BJ (cell line): ENCODE measurements around the gene MAMLD1. TPM values are rescaled to one million over a fixed set of nuclear protein-coding genes. Genes with fewer than 3 reads are reported as not detected.
A peak's percentile ranks its signal among the peaks of the same experiment; 100 is the strongest.

ENCODE experiments used
- CTCF ChIA-PET: fragments of 350-600 bp; formaldehyde crosslinking; extraction: SDS; loops from one replicate; lab custom pipeline; 2021; ENCODE audit warnings: antibody characterized with exemption, inconsistent platforms; lab: Yijun Ruan, JAX
- POLR2A ChIA-PET: fragments of 300-600 bp; sonication (Branson Sonifier 250); formaldehyde crosslinking; extraction: SDS; loops from one replicate; lab custom pipeline; 2021; ENCODE audit warnings: antibody characterized with exemption; lab: Charles Lee
- DNase-seq: peaks from one replicate; pipeline ENCODE4 v3.0.0-alpha.2; 2011; ENCODE audit warnings: low read depth
- H3K27me3 ChIP-seq: 2 replicates; pipeline ENCODE4 v1.6.0; 2011; ENCODE audit warnings: low read length; ENCODE audit not compliant: control insufficient read depth, insufficient read depth
- H3K36me3 ChIP-seq: 2 replicates; pipeline ENCODE4 v1.5.1; 2011; ENCODE audit warnings: low read length; ENCODE audit not compliant: control insufficient read depth, insufficient read depth
- H3K4me3 ChIP-seq: 2 replicates; pipeline ENCODE4 v1.5.1; 2011; ENCODE audit warnings: low read depth, mild to moderate bottlenecking, control low read depth, low read length
- CTCF ChIP-seq: IDR thresholded peaks from 2 replicates; pipeline ENCODE4 v1.5.1; 2011; ENCODE audit warnings: low read depth, mild to moderate bottlenecking, control low read depth, inconsistent platforms, low read length, moderate library complexity; ENCODE audit not compliant: insufficient read depth
- polyA plus RNA-seq: library from polyadenylated mRNA; depleted of rRNA; stranded (reverse); fragments of >200 nt; gene quantifications from 2 replicates; pipeline ENCODE4 v1.2.3, GENCODE V29; 2011

Gene MAMLD1
- polyA plus RNA-seq, 1 experiment = 3.9 TPM

- DNase-seq = peak; percentile 4
- H3K27me3 ChIP-seq = no peaks in the 10 kb centered on the region
- no peaks in the 10 kb centered on the region for H3K36me3 ChIP-seq
- no peak overlapping the region for H3K4me3 ChIP-seq
- no peak for TF ChIP-seq CTCF
- POLR2A ChIA-PET = no interaction called here
- CTCF ChIA-PET = no interaction called here
Observed at GRCh38 chrX:150517303-150517910, 154.3 kb downstream of the MAMLD1 start.

- CTCF ChIA-PET = no interaction called here
- no peak for DNase-seq
- TF ChIP-seq CTCF = no peak
- POLR2A ChIA-PET = no interaction called here
- no peaks in the 10 kb centered on the region for H3K27me3 ChIP-seq
- H3K36me3 ChIP-seq = no peaks in the 10 kb centered on the region
- no peak overlapping the region for H3K4me3 ChIP-seq
Observed at GRCh38 chrX:150522494-150522893, 159.4 kb downstream of the MAMLD1 start.

GRCh38 chrX:150525061-150525919, 162.2 kb downstream of the MAMLD1 start:
- Histone ChIP-seq H3K4me3 (no peak overlapping the region), H3K27me3 (no peaks in the 10 kb centered on the region), H3K36me3 (no peaks in the 10 kb centered on the region)
- CTCF ChIA-PET = no interaction called here
- POLR2A ChIA-PET = no interaction called here
- no peak for DNase-seq
- no peak for TF ChIP-seq CTCF

GRCh38 chrX:150526692-150527091, 163.6 kb downstream of the MAMLD1 start:
- no peak for DNase-seq
- H3K36me3 ChIP-seq = no peaks in the 10 kb centered on the region
- H3K4me3 ChIP-seq = no peak overlapping the region
- ChIA-PET POLR2A (no interaction called here), CTCF (no interaction called here)
- no peaks in the 10 kb centered on the region for H3K27me3 ChIP-seq
- TF ChIP-seq CTCF = no peak

GRCh38 chrX:150527108-150527507, 164.0 kb downstream of the MAMLD1 start:
- ChIA-PET POLR2A (no interaction called here), CTCF (no interaction called here)
- TF ChIP-seq CTCF = no peak
- H3K36me3 ChIP-seq = no peaks in the 10 kb centered on the region
- H3K4me3 ChIP-seq = no peak overlapping the region
- no peaks in the 10 kb centered on the region for H3K27me3 ChIP-seq
- no peak for DNase-seq
